Natural killer cell (primary cell): ENCODE data around the gene CCDC9. TPM values are rescaled to one million over a fixed set of nuclear protein-coding genes. Genes with fewer than 3 reads are reported as not detected.

ENCODE experiments used
- ATAC-seq, 3 donors: fragments of 150-1000 bp in 2 of 3; fragments of 200-7000 bp in 1 of 3; cut with Tn5 transposase; 1 replicate in 1 of 3; 2 replicates in 2 of 3; pipeline ENCODE4 v1.10.0; 2021; ENCODE audit warnings: mild to moderate bottlenecking in 2 of 3, moderate library complexity in 2 of 3
- DNase-seq, 2 donors: peaks; one replicate each; pipeline versions ENCODE4 v3.0.0 to v3.0.0-alpha.2; 2013 to 2021; ENCODE audit warnings: mixed read lengths in 1 of 2
- H3K27ac ChIP-seq: one replicate; pipeline ENCODE4 v1.5.1; 2013; ENCODE audit warnings: mild to moderate bottlenecking, low read length
- H3K27me3 ChIP-seq: one replicate; pipeline ENCODE4 v1.6.1; 2013; ENCODE audit warnings: low read length; ENCODE audit not compliant: control insufficient read depth, insufficient read depth
- H3K36me3 ChIP-seq: one replicate; pipeline ENCODE4 v1.6.1; 2013; ENCODE audit warnings: low read length; ENCODE audit not compliant: control insufficient read depth, insufficient read depth
- H3K4me1 ChIP-seq: one replicate; pipeline ENCODE4 v1.6.1; 2013; ENCODE audit warnings: low read length; ENCODE audit not compliant: control insufficient read depth, insufficient read depth
- H3K4me3 ChIP-seq: one replicate; pipeline ENCODE4 v1.5.1; 2013; ENCODE audit warnings: low read length
- H3K9me3 ChIP-seq: one replicate; pipeline ENCODE4 v1.6.1; 2013; ENCODE audit warnings: low read length; ENCODE audit not compliant: control insufficient read depth, insufficient read depth
- H3K27ac Mint-ChIP-seq, 2 donors: one replicate each; pipeline ENCODE4 v1.8.0; 2022; ENCODE audit warnings: mild to moderate bottlenecking in 2 of 2, mixed read lengths in 2 of 2, moderate library complexity in 1 of 2
- H3K27me3 Mint-ChIP-seq, 2 donors: one replicate each; pipeline ENCODE4 v1.8.0; 2022; ENCODE audit warnings: low read depth in 2 of 2, mixed read lengths in 2 of 2
- H3K36me3 Mint-ChIP-seq: one replicate; pipeline ENCODE4 v1.8.0; 2022; ENCODE audit warnings: mixed read lengths
- H3K4me1 Mint-ChIP-seq, 2 donors: one replicate each; pipeline ENCODE4 v1.8.0; 2022; ENCODE audit warnings: mixed read lengths in 2 of 2
- H3K4me3 Mint-ChIP-seq: one replicate; pipeline ENCODE4 v1.8.0; 2022; ENCODE audit warnings: mild to moderate bottlenecking, moderate library complexity, mixed read lengths
- H3K9me3 Mint-ChIP-seq, 2 donors: one replicate each; pipeline ENCODE4 v1.8.0; 2022; ENCODE audit warnings: mixed read lengths in 2 of 2
- WGBS: methylation state at CpG from one replicate; pipeline ENCODE4 v1.1.7; 2013; ENCODE audit warnings: missing lambda C conversion rate; ENCODE audit not compliant: insufficient coverage; 5-methylcytosine and 5-hydroxymethylcytosine counted together
- intact Hi-C: fragments of 100-400 bp; cut with micrococcal nuclease; formaldehyde crosslinking; loops from one replicate; pipeline ENCODE4 v1.14.2; 2022
- total RNA-seq, 4 donors: library from RNA; stranded (reverse); fragments of 120-200 nt in 1 of 4; gene quantifications; one replicate each; pipeline versions ENCODE4 v1.2.3 to v1.2.4, GENCODE V29; 2013 to 2022
- TF ChIP-seq, protein P1 (sequence below): fragments of 200-600 bp; IDR thresholded peaks from one replicate; pipeline ENCODE4 v1.8.0; 2022; ENCODE audit warnings: antibody characterized with exemption

The CCDC9 gene
- total RNA-seq, 3 donors from 2014 or later (not counting 1 experiment from before 2014, with no cell fraction given), result 49.6 to 55.8 (median 55.4) TPM

DNA sequence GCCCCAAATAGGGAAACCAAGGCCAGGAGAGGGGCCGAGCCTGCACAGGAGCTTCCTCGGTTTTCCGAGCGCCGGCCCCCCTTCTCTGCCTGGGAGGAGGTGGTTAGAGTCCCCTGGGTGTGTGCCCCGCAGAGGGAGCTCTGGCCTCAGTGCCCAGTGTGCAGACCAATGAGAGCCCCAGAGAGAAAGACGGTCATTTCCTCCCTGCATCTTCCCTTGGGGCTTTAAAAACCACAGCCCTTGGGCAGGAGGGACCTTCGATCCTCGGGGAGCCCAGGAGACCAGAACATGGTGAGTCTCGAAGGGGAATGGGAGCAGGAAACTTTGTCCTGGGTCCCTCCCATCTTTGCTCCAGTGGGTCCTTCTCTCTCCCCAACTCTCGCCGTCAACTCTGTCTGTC lies 53.3 kb downstream of the CCDC9 start, which contains the start of gene C5AR1:
C5AR1 (plus strand) TSS at position 254 of the 400 bp plus-strand sequence; CDS start at position 289, 35 bp downstream.
- no peaks in the 10 kb centered on the region for H3K36me3 Mint-ChIP-seq
- Histone ChIP-seq H3K4me1 (peaks cover 8% of the 10 kb centered on the region), H3K4me3 (no peak within 1 kb of the TSS), H3K27ac (no peak within 1 kb of the TSS), H3K27me3 (no peaks in the 10 kb centered on the region), H3K9me3 (no peaks in the 10 kb centered on the region), H3K36me3 (no peaks in the 10 kb centered on the region)
- TF ChIP-seq, protein P1, sequence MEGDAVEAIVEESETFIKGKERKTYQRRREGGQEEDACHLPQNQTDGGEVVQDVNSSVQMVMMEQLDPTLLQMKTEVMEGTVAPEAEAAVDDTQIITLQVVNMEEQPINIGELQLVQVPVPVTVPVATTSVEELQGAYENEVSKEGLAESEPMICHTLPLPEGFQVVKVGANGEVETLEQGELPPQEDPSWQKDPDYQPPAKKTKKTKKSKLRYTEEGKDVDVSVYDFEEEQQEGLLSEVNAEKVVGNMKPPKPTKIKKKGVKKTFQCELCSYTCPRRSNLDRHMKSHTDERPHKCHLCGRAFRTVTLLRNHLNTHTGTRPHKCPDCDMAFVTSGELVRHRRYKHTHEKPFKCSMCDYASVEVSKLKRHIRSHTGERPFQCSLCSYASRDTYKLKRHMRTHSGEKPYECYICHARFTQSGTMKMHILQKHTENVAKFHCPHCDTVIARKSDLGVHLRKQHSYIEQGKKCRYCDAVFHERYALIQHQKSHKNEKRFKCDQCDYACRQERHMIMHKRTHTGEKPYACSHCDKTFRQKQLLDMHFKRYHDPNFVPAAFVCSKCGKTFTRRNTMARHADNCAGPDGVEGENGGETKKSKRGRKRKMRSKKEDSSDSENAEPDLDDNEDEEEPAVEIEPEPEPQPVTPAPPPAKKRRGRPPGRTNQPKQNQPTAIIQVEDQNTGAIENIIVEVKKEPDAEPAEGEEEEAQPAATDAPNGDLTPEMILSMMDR, result no peak
- no peak for DNase-seq
- H3K27me3 Mint-ChIP-seq, result peaks cover 19 to 37% of the 10 kb centered on the region in 2 donors
- H3K9me3 Mint-ChIP-seq, result no peaks in the 10 kb centered on the region
- intact Hi-C loops, result no loop called here
- H3K27ac Mint-ChIP-seq, result no peak within 1 kb of the TSS
- H3K4me1 Mint-ChIP-seq, result peaks cover 0 to 6% of the 10 kb centered on the region in 2 donors
- WGBS, result 23% methylated on average over 12 of the region's 12 CpGs
- H3K4me3 Mint-ChIP-seq, result no peak within 1 kb of the TSS
- ATAC-seq, result peak in 2 of 3 donors; percentile 39 to 76

DNA sequence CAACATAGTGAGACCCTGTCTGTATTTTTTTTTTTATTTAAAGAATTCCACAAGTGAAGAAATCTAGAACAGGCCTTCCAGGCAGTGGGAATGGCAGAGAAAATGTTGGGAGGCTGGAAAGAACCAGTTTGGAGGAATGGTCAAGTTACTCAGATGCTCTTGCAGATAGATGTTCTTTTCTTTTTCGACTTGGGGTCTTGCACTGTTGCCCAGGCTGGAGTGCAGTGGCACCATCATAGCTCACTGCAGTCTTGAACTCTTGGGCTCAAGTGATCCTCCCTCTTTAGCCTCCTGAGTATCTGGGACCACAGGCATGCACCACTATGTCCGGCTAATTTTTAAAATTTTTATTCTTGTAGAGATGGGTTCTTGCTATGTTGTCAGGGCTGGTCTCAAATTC lies 54.0 kb downstream of the CCDC9 start:
- H3K27me3 Mint-ChIP-seq, result peaks cover 20 to 34% of the 10 kb centered on the region in 2 donors
- no peak overlapping the region for H3K27ac Mint-ChIP-seq
- TF ChIP-seq, protein P1, result no peak
- H3K27me3 ChIP-seq, result no peaks in the 10 kb centered on the region
- ATAC-seq, result no peak
- DNase-seq, result no peak
- no peak overlapping the region for H3K27ac ChIP-seq
- no peaks in the 10 kb centered on the region for H3K36me3 ChIP-seq
- WGBS, result 82% methylated on average over 1 of the region's 2 CpGs
- H3K4me3 ChIP-seq, result no peak overlapping the region
- H3K4me1 ChIP-seq, result peaks cover 5% of the 10 kb centered on the region
- H3K9me3 ChIP-seq, result no peaks in the 10 kb centered on the region
- no peaks in the 10 kb centered on the region for H3K36me3 Mint-ChIP-seq
- H3K9me3 Mint-ChIP-seq, result no peaks in the 10 kb centered on the region
- intact Hi-C loops, result no loop called here
- H3K4me1 Mint-ChIP-seq, result peaks cover 0 to 2% of the 10 kb centered on the region in 2 donors
- H3K4me3 Mint-ChIP-seq, result no peak overlapping the region

DNA sequence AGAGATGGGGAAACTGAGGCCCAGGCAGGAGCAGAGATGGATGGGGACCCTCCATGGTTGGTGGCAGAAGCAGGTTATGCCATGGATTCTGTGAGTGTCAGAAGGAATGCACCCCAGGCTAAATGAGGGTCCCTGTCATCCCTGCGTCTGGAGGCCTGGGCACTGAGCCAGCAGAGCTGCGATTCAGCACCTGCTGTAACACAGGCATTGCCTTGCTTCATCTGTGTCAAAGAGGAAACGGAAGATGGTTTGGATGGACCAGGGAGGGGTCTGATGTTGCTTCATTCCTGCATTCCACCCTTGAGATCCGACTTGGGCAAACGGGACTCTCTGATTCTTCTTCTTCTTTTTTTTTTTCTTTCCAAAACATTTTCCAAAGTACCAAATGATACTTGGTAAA lies 54.5 kb downstream of the CCDC9 start:
- TF ChIP-seq, protein P1, result no peak
- H3K27me3 Mint-ChIP-seq, result peaks cover 21 to 31% of the 10 kb centered on the region in 2 donors
- no peak overlapping the region for H3K27ac ChIP-seq
- H3K36me3 ChIP-seq, result no peaks in the 10 kb centered on the region
- no peaks in the 10 kb centered on the region for H3K27me3 ChIP-seq
- H3K9me3 Mint-ChIP-seq, result no peaks in the 10 kb centered on the region
- H3K36me3 Mint-ChIP-seq, result no peaks in the 10 kb centered on the region
- DNase-seq (no peak), ATAC-seq (no peak)
- 41% methylated on average over 5 of the region's 5 CpGs for WGBS
- no peak overlapping the region for H3K4me3 Mint-ChIP-seq
- peaks cover 3% of the 10 kb centered on the region for H3K4me1 ChIP-seq
- H3K4me3 ChIP-seq, result no peak overlapping the region
- intact Hi-C loops, result no loop called here
- no peaks in the 10 kb centered on the region for H3K4me1 Mint-ChIP-seq
- no peaks in the 10 kb centered on the region for H3K9me3 ChIP-seq
- H3K27ac Mint-ChIP-seq, result no peak overlapping the region

DNA sequence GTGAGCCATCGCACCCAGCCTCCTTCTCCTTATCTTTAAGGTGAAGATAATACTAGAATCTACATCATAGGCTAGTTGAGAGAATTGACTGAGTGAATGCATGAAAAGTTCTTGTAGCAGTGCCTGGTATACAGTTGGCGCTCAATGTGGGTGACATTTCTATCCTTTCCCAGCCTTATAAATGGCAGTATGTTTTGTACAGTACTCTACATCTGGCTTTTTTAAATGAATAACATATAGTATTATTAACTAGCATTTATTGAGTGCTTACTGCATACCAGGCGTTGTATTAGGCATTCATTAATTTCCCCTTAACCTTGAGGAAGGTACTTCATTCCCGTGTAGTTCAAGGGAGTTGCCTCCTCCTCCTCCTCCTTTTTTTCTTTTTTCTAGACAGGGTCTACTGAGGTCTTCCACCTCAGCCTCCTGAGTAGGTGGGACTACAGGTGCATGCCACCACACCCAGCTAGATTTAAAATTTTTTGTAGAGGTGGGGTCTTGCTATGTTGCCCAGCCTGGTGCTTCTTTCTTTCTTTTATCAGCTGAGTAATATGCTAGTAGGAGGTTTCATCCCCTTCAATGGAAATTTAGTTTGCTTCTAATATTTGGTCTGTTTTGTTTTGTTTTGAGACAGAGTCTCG lies 56.2 kb downstream of the CCDC9 start:
- Histone ChIP-seq H3K36me3 (no peaks in the 10 kb centered on the region), H3K9me3 (no peaks in the 10 kb centered on the region), H3K27me3 (no peaks in the 10 kb centered on the region), H3K4me3 (no peak overlapping the region), H3K4me1 (peaks cover 3% of the 10 kb centered on the region), H3K27ac (no peak overlapping the region)
- Mint-ChIP-seq H3K4me1 (no peaks in the 10 kb centered on the region), H3K27ac (no peak overlapping the region), H3K27me3 (peaks cover 19% of the 10 kb centered on the region in 2 donors), H3K9me3 (no peaks in the 10 kb centered on the region), H3K4me3 (no peak overlapping the region), H3K36me3 (no peaks in the 10 kb centered on the region)
- whole genome bisulfite sequencing, result 97% methylated on average over 4 of the region's 5 CpGs
- no peak for ATAC-seq
- TF ChIP-seq, protein P1, result no peak
- no peak for DNase-seq
- intact Hi-C loops, result no loop called here
